ENCODE results near the gene PDE11A.

- no peak for TF ChIP-seq CTCF (IDR thresholded peaks at IDR 0.05; ENCODE audit: low read depth, low read length)
- no peak for TF ChIP-seq EZH2phosphoT487 (IDR thresholded peaks at IDR 0.05; ENCODE audit: low read depth)
These were observed 349.3 kb downstream of the PDE11A start for GRCh38 chr2:177723235-177723634.
